ENCODE measurements around the gene ARFGAP1. TPM values are rescaled to one million over a fixed set of nuclear protein-coding genes. Genes with fewer than 3 reads are reported as not detected.

The ARFGAP1 gene
- total RNA-seq, 1 donor from 2014 or later, result 93.6 TPM

DNA sequence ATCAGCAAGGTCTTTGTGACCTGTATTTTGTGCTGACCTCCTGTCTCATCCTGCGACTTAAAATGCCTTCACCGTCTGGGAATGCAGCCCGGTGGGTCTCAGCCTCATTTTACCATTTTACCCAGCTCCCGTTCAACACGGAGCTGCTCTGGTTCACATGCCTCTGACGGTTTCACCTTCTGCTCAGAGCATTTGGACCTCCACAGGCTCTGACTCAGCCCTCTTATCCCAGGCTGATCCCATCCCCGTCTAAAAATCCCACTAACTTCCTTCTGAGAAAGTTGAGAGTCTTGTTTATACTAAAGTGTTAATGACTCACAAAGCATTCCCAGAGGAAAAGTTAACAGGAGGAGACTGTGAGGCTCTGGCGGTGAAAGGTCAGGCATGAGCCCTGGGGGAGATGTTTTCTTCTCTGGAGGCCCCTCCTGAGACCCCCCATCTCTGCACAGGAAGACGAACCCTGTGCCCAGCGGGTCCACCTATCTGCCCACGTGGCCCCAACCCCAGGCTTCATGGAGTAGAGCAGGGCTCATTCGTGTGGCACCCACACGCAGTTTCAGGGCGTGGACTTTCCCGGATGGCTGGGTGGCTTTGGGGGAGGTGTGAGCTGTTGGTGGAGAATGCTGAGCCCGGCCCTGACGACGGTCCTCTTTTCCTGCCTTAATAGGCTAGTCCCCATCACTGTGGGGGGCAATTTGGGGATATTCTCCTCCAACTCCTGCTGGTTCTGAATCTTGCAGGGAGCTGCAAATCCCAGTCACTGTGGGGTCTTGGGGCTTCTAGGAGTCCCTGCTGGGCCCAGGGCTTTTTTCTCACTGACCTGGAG lies 40.2 kb upstream of the ARFGAP1 start:
- Mint-ChIP-seq H3K36me3 (ENCODE audit: unreplicated experiment) (no peaks in the 10 kb centered on the region), H3K27ac (ENCODE audit: unreplicated experiment) (no peak overlapping the region), H3K27me3 (ENCODE audit: unreplicated experiment) (peaks cover 18% of the 10 kb centered on the region), H3K4me1 (ENCODE audit: low read depth, unreplicated experiment) (peaks cover 21% of the 10 kb centered on the region), H3K4me3 (ENCODE audit: unreplicated experiment) (no peak overlapping the region), H3K9me3 (ENCODE audit: unreplicated experiment) (peaks cover 5% of the 10 kb centered on the region)
- TF ChIP-seq, protein P1, sequence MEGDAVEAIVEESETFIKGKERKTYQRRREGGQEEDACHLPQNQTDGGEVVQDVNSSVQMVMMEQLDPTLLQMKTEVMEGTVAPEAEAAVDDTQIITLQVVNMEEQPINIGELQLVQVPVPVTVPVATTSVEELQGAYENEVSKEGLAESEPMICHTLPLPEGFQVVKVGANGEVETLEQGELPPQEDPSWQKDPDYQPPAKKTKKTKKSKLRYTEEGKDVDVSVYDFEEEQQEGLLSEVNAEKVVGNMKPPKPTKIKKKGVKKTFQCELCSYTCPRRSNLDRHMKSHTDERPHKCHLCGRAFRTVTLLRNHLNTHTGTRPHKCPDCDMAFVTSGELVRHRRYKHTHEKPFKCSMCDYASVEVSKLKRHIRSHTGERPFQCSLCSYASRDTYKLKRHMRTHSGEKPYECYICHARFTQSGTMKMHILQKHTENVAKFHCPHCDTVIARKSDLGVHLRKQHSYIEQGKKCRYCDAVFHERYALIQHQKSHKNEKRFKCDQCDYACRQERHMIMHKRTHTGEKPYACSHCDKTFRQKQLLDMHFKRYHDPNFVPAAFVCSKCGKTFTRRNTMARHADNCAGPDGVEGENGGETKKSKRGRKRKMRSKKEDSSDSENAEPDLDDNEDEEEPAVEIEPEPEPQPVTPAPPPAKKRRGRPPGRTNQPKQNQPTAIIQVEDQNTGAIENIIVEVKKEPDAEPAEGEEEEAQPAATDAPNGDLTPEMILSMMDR (IDR thresholded peaks at IDR 0.05; ENCODE audit: partially characterized antibody, unreplicated experiment), result no peak
- no peak for DNase-seq

DNA sequence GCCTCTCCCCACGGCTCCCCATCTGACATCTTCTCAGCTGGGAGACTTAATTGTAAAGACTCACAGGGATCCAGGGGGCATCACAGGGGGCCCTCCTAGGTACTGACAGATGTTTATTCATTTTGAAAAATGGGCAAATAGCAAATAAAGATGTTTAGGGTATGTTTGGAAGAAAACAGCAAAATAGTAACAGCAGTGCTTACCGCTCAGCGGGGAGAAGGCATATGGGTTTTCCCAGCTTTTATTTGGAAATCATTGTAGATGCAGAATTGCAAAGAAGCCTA lies 39.6 kb upstream of the ARFGAP1 start:
- Mint-ChIP-seq H3K4me1 (ENCODE audit: low read depth, unreplicated experiment) (peaks cover 21% of the 10 kb centered on the region), H3K4me3 (ENCODE audit: unreplicated experiment) (no peak overlapping the region)

DNA sequence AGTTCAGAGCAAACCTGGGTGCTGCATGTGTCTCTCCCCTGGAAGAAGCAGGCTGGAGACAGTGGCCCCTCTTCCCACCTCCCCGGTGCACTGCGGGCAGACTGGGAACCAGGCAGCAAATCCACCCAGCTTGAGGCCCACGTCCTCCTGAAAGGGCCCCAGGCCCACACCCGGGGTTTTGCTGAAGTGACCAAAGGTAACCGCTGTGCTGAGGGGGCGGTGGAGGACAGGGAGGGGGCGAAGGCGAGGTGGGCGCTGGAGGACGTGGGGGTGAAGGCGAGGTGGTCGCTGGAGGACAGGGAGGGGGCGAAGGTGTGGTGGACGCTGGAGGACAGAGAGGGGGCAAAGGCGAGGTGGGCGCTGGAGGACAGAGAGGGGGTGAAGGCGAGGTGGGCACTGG lies 38.7 kb upstream of the ARFGAP1 start:
- Mint-ChIP-seq H3K27ac (ENCODE audit: unreplicated experiment) (no peak overlapping the region), H3K4me3 (ENCODE audit: unreplicated experiment) (no peak overlapping the region), H3K9me3 (ENCODE audit: unreplicated experiment) (peaks cover 5% of the 10 kb centered on the region), H3K4me1 (ENCODE audit: low read depth, unreplicated experiment) (peaks cover 17% of the 10 kb centered on the region), H3K36me3 (ENCODE audit: unreplicated experiment) (no peaks in the 10 kb centered on the region), H3K27me3 (ENCODE audit: unreplicated experiment) (peaks cover 20% of the 10 kb centered on the region)
- TF ChIP-seq, protein P1 (IDR thresholded peaks at IDR 0.05; ENCODE audit: partially characterized antibody, unreplicated experiment), result no peak
- DNase-seq, result no peak

More for the DNA sequence above, 39.6 kb upstream of the ARFGAP1 start:
- peaks cover 18% of the 10 kb centered on the region for H3K27me3 Mint-ChIP-seq (ENCODE audit: unreplicated experiment)
- peaks cover 5% of the 10 kb centered on the region for H3K9me3 Mint-ChIP-seq (ENCODE audit: unreplicated experiment)
- no peaks in the 10 kb centered on the region for H3K36me3 Mint-ChIP-seq (ENCODE audit: unreplicated experiment)
- DNase-seq, result no peak
- H3K27ac Mint-ChIP-seq (ENCODE audit: unreplicated experiment), result no peak overlapping the region
- TF ChIP-seq, protein P1 (IDR thresholded peaks at IDR 0.05; ENCODE audit: partially characterized antibody, unreplicated experiment), result no peak

DNA sequence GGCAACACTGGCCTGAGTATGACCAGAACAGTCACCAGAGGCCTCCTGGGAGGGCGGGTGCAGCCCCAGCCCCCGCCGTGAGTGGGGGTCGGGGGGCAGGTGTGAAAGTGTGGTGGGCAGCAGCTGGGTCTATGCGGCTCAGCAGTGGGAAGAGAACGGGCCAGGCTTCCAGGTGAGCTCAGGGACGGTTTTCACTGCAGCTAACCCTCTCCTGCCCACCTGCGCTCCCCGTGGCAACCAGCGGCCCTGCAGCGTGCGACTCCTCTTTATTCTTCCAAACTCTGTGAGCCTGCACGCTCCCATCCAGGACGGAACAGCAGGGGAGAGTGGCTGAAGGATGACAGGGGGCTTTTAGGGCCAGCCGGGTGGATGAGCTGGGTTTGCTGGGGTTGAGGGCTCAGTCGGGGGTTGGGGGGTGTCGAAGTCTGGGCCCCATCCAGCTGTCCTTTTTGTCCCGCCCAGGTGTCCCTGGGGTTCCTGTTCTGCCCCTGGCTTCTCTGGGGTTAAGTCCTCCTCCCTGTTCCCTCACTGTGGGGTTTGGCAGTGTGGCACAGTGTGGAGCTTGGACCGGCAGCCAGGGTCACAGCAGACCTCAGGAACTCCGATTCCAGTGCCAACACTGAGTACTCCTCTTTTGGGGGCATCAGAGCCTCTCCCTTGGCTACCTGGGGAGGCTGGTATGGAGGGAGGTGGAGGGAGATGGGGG lies 37.8 kb upstream of the ARFGAP1 start:
- peak; percentile 78 for DNase-seq
- H3K9me3 Mint-ChIP-seq (ENCODE audit: unreplicated experiment), result peaks cover 7% of the 10 kb centered on the region
- H3K27me3 Mint-ChIP-seq (ENCODE audit: unreplicated experiment), result peaks cover 23% of the 10 kb centered on the region
- no peak overlapping the region for H3K27ac Mint-ChIP-seq (ENCODE audit: unreplicated experiment)
- TF ChIP-seq, protein P1 (IDR thresholded peaks at IDR 0.05; ENCODE audit: partially characterized antibody, unreplicated experiment), result peak; percentile 57
- peaks cover 8% of the 10 kb centered on the region for H3K4me1 Mint-ChIP-seq (ENCODE audit: low read depth, unreplicated experiment)
- no peaks in the 10 kb centered on the region for H3K36me3 Mint-ChIP-seq (ENCODE audit: unreplicated experiment)
- H3K4me3 Mint-ChIP-seq (ENCODE audit: unreplicated experiment), result no peak overlapping the region

All from glutamatergic neuron (in vitro differentiated cells).